Vagina (tissue), 2 donors: ENCODE measurements around the gene HIVEP2. TPM values are rescaled to one million over a fixed set of nuclear protein-coding genes. Genes with fewer than 3 reads are reported as not detected.

Source experiments
- DNase-seq, 2 donors: peaks; one replicate each; pipeline ENCODE4 v3.0.0-alpha.2; 2017; ENCODE audit errors: extremely low spot score in 2 of 2
- H3K27ac ChIP-seq: fragments of 200-600 bp; sonication (generic); one replicate; pipeline ENCODE4 v1.5.1; 2019
- H3K27me3 ChIP-seq: fragments of 200-600 bp; sonication (generic); one replicate; pipeline ENCODE4 v1.5.1; 2019
- H3K36me3 ChIP-seq, 2 donors: fragments of 200-600 bp; sonication (generic); one replicate each; pipeline ENCODE4 v1.5.1; 2017 to 2019
- H3K4me1 ChIP-seq: fragments of 200-600 bp; sonication (generic); one replicate; pipeline ENCODE4 v1.5.1; 2019
- H3K4me3 ChIP-seq, 2 donors: fragments of 200-600 bp; sonication (generic); 1 replicate in 1 of 2; 2 replicates in 1 of 2; pipeline ENCODE4 v1.5.1; 2016 to 2019
- H3K9me3 ChIP-seq: fragments of 200-600 bp; sonication (generic); one replicate; pipeline ENCODE4 v1.5.1; 2019
- CTCF ChIP-seq, 3 experiments: fragments of 450-650 bp in 2 of 3; fragments of 200-600 bp in 1 of 3; sonication (generic) in 1 of 3; IDR thresholded peaks; one replicate each; pipeline ENCODE4 v1.5.1; 2017 to 2019; ENCODE audit warnings: antibody characterized with exemption in 3 of 3, mild to moderate bottlenecking in 2 of 3, moderate library complexity in 2 of 3
- POLR2A ChIP-seq, 2 donors: fragments of 450-650 bp; IDR thresholded peaks; one replicate each; pipeline ENCODE4 v1.6.1; 2017; ENCODE audit warnings: antibody characterized with exemption in 2 of 2, mild to moderate bottlenecking in 2 of 2, moderate library complexity in 2 of 2
- POLR2AphosphoS5 ChIP-seq, 2 donors: sonication (generic); formaldehyde crosslinking; IDR thresholded peaks; one replicate each; pipeline ENCODE4 v1.9.0; 2017; ENCODE audit warnings: antibody characterized with exemption in 2 of 2, mild to moderate bottlenecking in 2 of 2, low read depth in 1 of 2; ENCODE audit not compliant: insufficient read depth in 1 of 2
- intact Hi-C: fragments of 100-400 bp; cut with DNase I; formaldehyde crosslinking; loops from one replicate; pipeline ENCODE4 v1.15.1; 2023
- total RNA-seq: library from RNA; depleted of rRNA; stranded (reverse); fragments of >200 nt; gene quantifications from one replicate; pipeline ENCODE4 v1.2.3, GENCODE V29; 2016

HIVEP2 gene
- total RNA-seq, 1 donor from 2014 or later = 24.6 TPM

- H3K27ac ChIP-seq = no peak overlapping the region
- H3K9me3 ChIP-seq = no peaks in the 10 kb centered on the region
- no peaks in the 10 kb centered on the region for H3K4me1 ChIP-seq
- no peak overlapping the region for H3K4me3 ChIP-seq
- no peaks in the 10 kb centered on the region for H3K27me3 ChIP-seq
- intact Hi-C loops = no loop called here
- TF ChIP-seq CTCF (IDR thresholded peaks at IDR 0.05) = no peak
- H3K36me3 ChIP-seq = no peaks in the 10 kb centered on the region
- no peak for DNase-seq
Observed at GRCh38 chr6:142794424-142794823, 150.6 kb downstream of the HIVEP2 start.

DNA sequence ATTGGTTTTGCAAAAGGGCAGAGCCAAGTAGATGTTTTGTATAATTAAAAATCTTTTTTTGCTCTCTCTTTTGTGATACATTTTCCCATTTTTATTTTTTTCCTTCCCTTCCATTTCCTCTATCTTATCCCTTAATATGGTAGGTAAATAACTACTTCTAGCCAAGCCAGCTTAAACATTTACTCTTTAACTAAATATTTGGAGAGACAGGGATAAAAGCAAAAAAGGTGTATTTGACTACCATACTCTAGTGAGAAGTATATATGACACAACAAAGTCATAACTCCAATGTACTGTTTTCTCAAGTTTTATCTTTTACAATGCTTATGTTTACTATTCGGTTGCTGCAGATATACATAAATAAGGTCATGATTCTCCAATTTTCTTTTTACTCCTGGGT lies 154.7 kb downstream of the HIVEP2 start:
- intact Hi-C loops = no loop called here
- no peak for DNase-seq
- no peak for TF ChIP-seq CTCF (IDR thresholded peaks at IDR 0.05)
- TF ChIP-seq POLR2AphosphoS5 (IDR thresholded peaks at IDR 0.05; ENCODE audit: insufficient read depth in 1 of 2, low read depth in 1 of 2) = no peak
- no peak for TF ChIP-seq POLR2A (IDR thresholded peaks at IDR 0.05)

GRCh38 chr6:142787422-142787821 lies 157.6 kb downstream of the HIVEP2 start:
- TF ChIP-seq CTCF (IDR thresholded peaks at IDR 0.05) (no peak), POLR2A (IDR thresholded peaks at IDR 0.05) (no peak), POLR2AphosphoS5 (IDR thresholded peaks at IDR 0.05; ENCODE audit: insufficient read depth in 1 of 2, low read depth in 1 of 2) (no peak)
- no peaks in the 10 kb centered on the region for H3K36me3 ChIP-seq
- no peaks in the 10 kb centered on the region for H3K9me3 ChIP-seq
- no peak overlapping the region for H3K27ac ChIP-seq
- H3K27me3 ChIP-seq = no peaks in the 10 kb centered on the region
- no peaks in the 10 kb centered on the region for H3K4me1 ChIP-seq
- no peak for DNase-seq
- intact Hi-C loops = no loop called here
- no peak overlapping the region for H3K4me3 ChIP-seq

More for the DNA sequence above, 154.7 kb downstream of the HIVEP2 start:
- H3K9me3 ChIP-seq = no peaks in the 10 kb centered on the region
- no peaks in the 10 kb centered on the region for H3K4me1 ChIP-seq
- no peaks in the 10 kb centered on the region for H3K36me3 ChIP-seq
- no peak overlapping the region for H3K27ac ChIP-seq
- H3K27me3 ChIP-seq = no peaks in the 10 kb centered on the region
- no peak overlapping the region for H3K4me3 ChIP-seq

GRCh38 chr6:142786476-142786875 lies 158.5 kb downstream of the HIVEP2 start:
- intact Hi-C loops = no loop called here
- no peak for DNase-seq
- Histone ChIP-seq H3K4me1 (no peaks in the 10 kb centered on the region), H3K9me3 (no peaks in the 10 kb centered on the region), H3K36me3 (no peaks in the 10 kb centered on the region), H3K27ac (no peak overlapping the region), H3K27me3 (no peaks in the 10 kb centered on the region), H3K4me3 (no peak overlapping the region)
- TF ChIP-seq POLR2AphosphoS5 (IDR thresholded peaks at IDR 0.05; ENCODE audit: insufficient read depth in 1 of 2, low read depth in 1 of 2) (no peak), CTCF (IDR thresholded peaks at IDR 0.05) (no peak), POLR2A (IDR thresholded peaks at IDR 0.05) (no peak)

GRCh38 chr6:142784344-142784743 lies 160.6 kb downstream of the HIVEP2 start:
- Histone ChIP-seq H3K27ac (no peak overlapping the region), H3K27me3 (no peaks in the 10 kb centered on the region), H3K9me3 (no peaks in the 10 kb centered on the region), H3K36me3 (no peaks in the 10 kb centered on the region), H3K4me1 (no peaks in the 10 kb centered on the region), H3K4me3 (no peak overlapping the region)
- DNase-seq = no peak
- intact Hi-C loops = no loop called here
- no peak for TF ChIP-seq POLR2AphosphoS5 (IDR thresholded peaks at IDR 0.05; ENCODE audit: insufficient read depth in 1 of 2, low read depth in 1 of 2)
- TF ChIP-seq POLR2A (IDR thresholded peaks at IDR 0.05) = no peak
- no peak for TF ChIP-seq CTCF (IDR thresholded peaks at IDR 0.05)
